Measurements from ENCODE around the gene MATN4. TPM values are rescaled to one million over a fixed set of nuclear protein-coding genes. Genes with fewer than 3 reads are reported as not detected.

Gene MATN4
- total RNA-seq, 1 experiment from 2014 or later = 0.64 TPM

- TF ChIP-seq REST (IDR thresholded peaks at IDR 0.05; ENCODE audit: low read depth) (no peak), EZH2phosphoT487 (IDR thresholded peaks at IDR 0.05; ENCODE audit: borderline replicate concordance) (no peak)
Measured at GRCh38 chr20:45246109-45246508, 62.0 kb downstream of the MATN4 start (continued).

Other genes starting within 250 kb of the MATN4 start
- gene KCNS1, start 207.2 kb downstream of the MATN4 start, total RNA-seq (2021; ENCODE audit: unreplicated experiment) = not detected
- not detected for gene WFDC5, start 193.1 kb downstream of the MATN4 start, total RNA-seq (2021; ENCODE audit: unreplicated experiment)
- gene WFDC12, start 183.8 kb downstream of the MATN4 start, total RNA-seq (2021; ENCODE audit: unreplicated experiment) = not detected
- not detected for gene PI3, start 133.4 kb downstream of the MATN4 start, total RNA-seq (2021; ENCODE audit: unreplicated experiment)
- not detected for gene SEMG1, start 101.3 kb downstream of the MATN4 start, total RNA-seq (2021; ENCODE audit: unreplicated experiment)
- not detected for gene SEMG2, start 86.9 kb downstream of the MATN4 start, total RNA-seq (2021; ENCODE audit: unreplicated experiment)
- 5.4 TPM for gene SLPI, start 53.7 kb downstream of the MATN4 start, total RNA-seq (2021; ENCODE audit: unreplicated experiment)
- gene RBPJL, start 1.5 kb downstream of the MATN4 start, total RNA-seq (2021; ENCODE audit: unreplicated experiment) = not detected
- 100 TPM for gene SDC4, start 40.1 kb upstream of the MATN4 start, total RNA-seq (2021; ENCODE audit: unreplicated experiment)
- 20.5 TPM for gene SYS1, start 54.9 kb upstream of the MATN4 start, total RNA-seq (2021; ENCODE audit: unreplicated experiment)
- gene TP53TG5, start 70.0 kb upstream of the MATN4 start, total RNA-seq (2021; ENCODE audit: unreplicated experiment) = 0.76 TPM
- gene DBNDD2, start 100.0 kb upstream of the MATN4 start, total RNA-seq (2021; ENCODE audit: unreplicated experiment) = 44.2 TPM
- 71.4 TPM for gene PIGT, start 107.8 kb upstream of the MATN4 start, total RNA-seq (2021; ENCODE audit: unreplicated experiment)
- gene WFDC2, start 161.5 kb upstream of the MATN4 start, total RNA-seq (2021; ENCODE audit: unreplicated experiment) = 1.1 TPM
- gene SPINT3, start 207.3 kb upstream of the MATN4 start, total RNA-seq (2021; ENCODE audit: unreplicated experiment) = not detected
- not detected for gene WFDC6, start 231.2 kb upstream of the MATN4 start, total RNA-seq (2021; ENCODE audit: unreplicated experiment)
- not detected for gene EPPIN, start 239.1 kb upstream of the MATN4 start, total RNA-seq (2021; ENCODE audit: unreplicated experiment)